Calu3 (cell line): ENCODE results near the gene EFCC1. TPM values are rescaled to one million over a fixed set of nuclear protein-coding genes. Genes with fewer than 3 reads are reported as not detected.

Experiments
- BruUV-seq: library from RNA; stranded (reverse); fragments of 400-500 nt; replicated peaks from 2 replicates; lab custom pipeline; 2021; lab: Mats Ljungman, UMichigan
- CTCF ChIA-PET: fragments of 300-600 bp; sonication (Branson Sonifier 250); formaldehyde crosslinking; loops from one replicate; lab custom pipeline; 2022; ENCODE audit warnings: antibody characterized with exemption; lab: Charles Lee
- DNase-seq: peaks from one replicate; pipeline ENCODE4 v3.0.0; 2022
- H3K27ac Mint-ChIP-seq: one replicate; pipeline ENCODE4 v1.8.0; 2022; ENCODE audit warnings: mixed read lengths; ENCODE audit not compliant: unreplicated experiment
- H3K27me3 Mint-ChIP-seq: one replicate; pipeline ENCODE4 v1.8.0; 2022; ENCODE audit warnings: mixed read lengths; ENCODE audit not compliant: unreplicated experiment
- H3K36me3 Mint-ChIP-seq: one replicate; pipeline ENCODE4 v1.8.0; 2022; ENCODE audit warnings: mild to moderate bottlenecking, moderate library complexity, mixed read lengths; ENCODE audit not compliant: insufficient read depth, unreplicated experiment
- H3K4me1 Mint-ChIP-seq: one replicate; pipeline ENCODE4 v1.8.0; 2022; ENCODE audit warnings: mild to moderate bottlenecking, low read depth, mixed read lengths; ENCODE audit not compliant: unreplicated experiment
- H3K4me3 Mint-ChIP-seq: one replicate; pipeline ENCODE4 v1.8.0; 2022; ENCODE audit warnings: mild to moderate bottlenecking, low read depth, moderate library complexity, mixed read lengths; ENCODE audit not compliant: unreplicated experiment
- H3K9me3 Mint-ChIP-seq: one replicate; pipeline ENCODE4 v1.8.0; 2022; ENCODE audit warnings: low read depth, mixed read lengths; ENCODE audit not compliant: unreplicated experiment
- CTCF ChIP-seq: fragments of 200-600 bp; IDR thresholded peaks from one replicate; pipeline ENCODE4 v1.8.0; 2022; ENCODE audit warnings: antibody characterized with exemption; ENCODE audit not compliant: unreplicated experiment
- intact Hi-C: fragments of 100-400 bp; cut with micrococcal nuclease; formaldehyde crosslinking; loops from one replicate; pipeline ENCODE4 v1.10.0; 2022; ENCODE audit not compliant: unreplicated experiment
- total RNA-seq: library from RNA; stranded (reverse); gene quantifications from 2 replicates; pipeline ENCODE4 v1.2.3, GENCODE V29; 2022

Gene EFCC1
- total RNA-seq, 1 experiment from 2014 or later: not detected

GRCh38 chr3:129045675-129046036 lies 44.6 kb downstream of the EFCC1 start:
- Mint-ChIP-seq H3K27me3 (peaks cover 48% of the 10 kb centered on the region), H3K36me3 (no peaks in the 10 kb centered on the region), H3K4me1 (no peaks in the 10 kb centered on the region), H3K27ac (no peak overlapping the region), H3K4me3 (no peak overlapping the region), H3K9me3 (peaks cover 4% of the 10 kb centered on the region)
- intact Hi-C loops: no loop called here
- DNase-seq: no peak
- CTCF ChIA-PET: no interaction called here
- TF ChIP-seq CTCF: no peak
- BruUV-seq: no TSS peak

- CTCF ChIA-PET: no interaction called here
- BruUV-seq: no TSS peak
- Mint-ChIP-seq H3K4me3 (no peak overlapping the region), H3K36me3 (no peaks in the 10 kb centered on the region), H3K4me1 (peaks cover under 1% of the 10 kb centered on the region), H3K9me3 (peaks cover 4% of the 10 kb centered on the region), H3K27ac (no peak overlapping the region), H3K27me3 (peaks cover 45% of the 10 kb centered on the region)
- no peak for TF ChIP-seq CTCF
- intact Hi-C loops: no loop called here
- no peak for DNase-seq
These were observed 45.1 kb downstream of the EFCC1 start for GRCh38 chr3:129046037-129046731.

- no TSS peak for BruUV-seq
These were observed 45.8 kb downstream of the EFCC1 start for GRCh38 chr3:129046732-129047552.

GRCh38 chr3:129047553-129047839 lies 46.4 kb downstream of the EFCC1 start:
- CTCF ChIA-PET: no interaction called here
- no peak for TF ChIP-seq CTCF
- peaks cover 4% of the 10 kb centered on the region for H3K9me3 Mint-ChIP-seq

More at GRCh38 chr3:129046732-129047552, 45.8 kb downstream of the EFCC1 start:
- Mint-ChIP-seq H3K36me3 (no peaks in the 10 kb centered on the region), H3K4me3 (no peak overlapping the region), H3K27ac (no peak overlapping the region), H3K27me3 (peaks cover 37% of the 10 kb centered on the region), H3K9me3 (peaks cover 4% of the 10 kb centered on the region), H3K4me1 (peaks cover 8% of the 10 kb centered on the region)
- CTCF ChIA-PET: no interaction called here
- intact Hi-C loops: no loop called here
- no peak for DNase-seq
- TF ChIP-seq CTCF: no peak

More at GRCh38 chr3:129047553-129047839, 46.4 kb downstream of the EFCC1 start:
- peaks cover 12% of the 10 kb centered on the region for H3K4me1 Mint-ChIP-seq
- H3K27ac Mint-ChIP-seq: no peak overlapping the region
- intact Hi-C loops: no loop called here
- BruUV-seq: no TSS peak
- peaks cover 32% of the 10 kb centered on the region for H3K27me3 Mint-ChIP-seq
- H3K4me3 Mint-ChIP-seq: no peak overlapping the region
- no peaks in the 10 kb centered on the region for H3K36me3 Mint-ChIP-seq
- DNase-seq: no peak
